ENCODE data around the gene FBXL5. TPM values are rescaled to one million over a fixed set of nuclear protein-coding genes. Genes with fewer than 3 reads are reported as not detected.

The FBXL5 gene
- total and polyA plus RNA-seq, 9 of the 15 experiments (the other 6 are each of a cell fraction or from before 2014, with no cell fraction given): 6.0 to 35.2 (median 22.1) TPM

GRCh38 chr4:15653864-15654592 is 1.1 kb downstream of the FBXL5 start (continued):
- TF ChIP-seq ZBTB40 (IDR thresholded peaks at IDR 0.05) (0 out of 2 replicates have a peak, but pooled peaks have one; percentile 13), ZBTB40 (CRISPR knock-in tag; IDR thresholded peaks at IDR 0.05) (no peak), KDM4B (IDR thresholded peaks at IDR 0.05; ENCODE audit: borderline replicate concordance in 2 of 2, low read depth in 1 of 2) (no peak), TCFL5 (CRISPR knock-in tag; conservative IDR thresholded peaks at IDR 0.05) (no peak), ETV6 (IDR thresholded peaks at IDR 0.05; ENCODE audit: borderline replicate concordance in 1 of 2, low read depth in 2 of 2, low read length in 1 of 2) (no peak), ETV6 (CRISPR knock-in tag; IDR thresholded peaks at IDR 0.05; ENCODE audit: borderline replicate concordance) (no peak), POLR2A (conservative IDR thresholded peaks at IDR 0.05) (peak; percentile 52; the same call in 1 of the 2 replicates), ZNF778 (CRISPR knock-in tag; IDR thresholded peaks at IDR 0.05) (no peak), ZNF316 (IDR thresholded peaks at IDR 0.05) (no peak), CBFA2T2 (conservative IDR thresholded peaks at IDR 0.05) (no peak)
- TF ChIP-seq, protein P1, sequence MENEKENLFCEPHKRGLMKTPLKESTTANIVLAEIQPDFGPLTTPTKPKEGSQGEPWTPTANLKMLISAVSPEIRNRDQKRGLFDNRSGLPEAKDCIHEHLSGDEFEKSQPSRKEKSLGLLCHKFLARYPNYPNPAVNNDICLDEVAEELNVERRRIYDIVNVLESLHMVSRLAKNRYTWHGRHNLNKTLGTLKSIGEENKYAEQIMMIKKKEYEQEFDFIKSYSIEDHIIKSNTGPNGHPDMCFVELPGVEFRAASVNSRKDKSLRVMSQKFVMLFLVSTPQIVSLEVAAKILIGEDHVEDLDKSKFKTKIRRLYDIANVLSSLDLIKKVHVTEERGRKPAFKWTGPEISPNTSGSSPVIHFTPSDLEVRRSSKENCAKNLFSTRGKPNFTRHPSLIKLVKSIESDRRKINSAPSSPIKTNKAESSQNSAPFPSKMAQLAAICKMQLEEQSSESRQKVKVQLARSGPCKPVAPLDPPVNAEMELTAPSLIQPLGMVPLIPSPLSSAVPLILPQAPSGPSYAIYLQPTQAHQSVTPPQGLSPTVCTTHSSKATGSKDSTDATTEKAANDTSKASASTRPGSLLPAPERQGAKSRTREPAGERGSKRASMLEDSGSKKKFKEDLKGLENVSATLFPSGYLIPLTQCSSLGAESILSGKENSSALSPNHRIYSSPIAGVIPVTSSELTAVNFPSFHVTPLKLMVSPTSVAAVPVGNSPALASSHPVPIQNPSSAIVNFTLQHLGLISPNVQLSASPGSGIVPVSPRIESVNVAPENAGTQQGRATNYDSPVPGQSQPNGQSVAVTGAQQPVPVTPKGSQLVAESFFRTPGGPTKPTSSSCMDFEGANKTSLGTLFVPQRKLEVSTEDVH (IDR thresholded peaks at IDR 0.05; ENCODE audit: low read depth, partially characterized antibody): no peak
- TF ChIP-seq, protein P2, sequence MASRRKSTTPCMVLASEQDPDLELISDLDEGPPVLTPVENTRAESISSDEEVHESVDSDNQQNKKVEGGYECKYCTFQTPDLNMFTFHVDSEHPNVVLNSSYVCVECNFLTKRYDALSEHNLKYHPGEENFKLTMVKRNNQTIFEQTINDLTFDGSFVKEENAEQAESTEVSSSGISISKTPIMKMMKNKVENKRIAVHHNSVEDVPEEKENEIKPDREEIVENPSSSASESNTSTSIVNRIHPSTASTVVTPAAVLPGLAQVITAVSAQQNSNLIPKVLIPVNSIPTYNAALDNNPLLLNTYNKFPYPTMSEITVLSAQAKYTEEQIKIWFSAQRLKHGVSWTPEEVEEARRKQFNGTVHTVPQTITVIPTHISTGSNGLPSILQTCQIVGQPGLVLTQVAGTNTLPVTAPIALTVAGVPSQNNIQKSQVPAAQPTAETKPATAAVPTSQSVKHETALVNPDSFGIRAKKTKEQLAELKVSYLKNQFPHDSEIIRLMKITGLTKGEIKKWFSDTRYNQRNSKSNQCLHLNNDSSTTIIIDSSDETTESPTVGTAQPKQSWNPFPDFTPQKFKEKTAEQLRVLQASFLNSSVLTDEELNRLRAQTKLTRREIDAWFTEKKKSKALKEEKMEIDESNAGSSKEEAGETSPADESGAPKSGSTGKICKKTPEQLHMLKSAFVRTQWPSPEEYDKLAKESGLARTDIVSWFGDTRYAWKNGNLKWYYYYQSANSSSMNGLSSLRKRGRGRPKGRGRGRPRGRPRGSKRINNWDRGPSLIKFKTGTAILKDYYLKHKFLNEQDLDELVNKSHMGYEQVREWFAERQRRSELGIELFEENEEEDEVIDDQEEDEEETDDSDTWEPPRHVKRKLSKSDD (conservative IDR thresholded peaks at IDR 0.05; ENCODE audit: low read length): no peak
